HG03135 (cell line): Measurements from ENCODE around the gene STC2.

Experiments
- ATAC-seq: cut with Tn5 transposase; IDR thresholded peaks from one replicate; pipeline ENCODE4 v1.9.1; 2021; ENCODE audit warnings: mild to moderate bottlenecking, moderate library complexity; ENCODE audit not compliant: unreplicated experiment

Gene STC2

GRCh38 chr5:173268750-173269432, 59.3 kb downstream of the STC2 start:
- ATAC-seq, result no peak

- no peak for ATAC-seq
Observed at GRCh38 chr5:173265433-173265832, 62.8 kb downstream of the STC2 start.
